GM18517 (cell line): ENCODE measurements around the gene ALX3.

Experiments used
- ATAC-seq: cut with Tn5 transposase; IDR thresholded peaks from one replicate; pipeline ENCODE4 v1.9.1; 2021; ENCODE audit warnings: mild to moderate bottlenecking, moderate library complexity; ENCODE audit not compliant: unreplicated experiment

Gene ALX3

GRCh38 chr1:110070671-110071242 lies at the start of gene ALX3:
ALX3 (minus strand) TSS chr1:110070672; CDS start chr1:110070612, 60 bp downstream.
- ATAC-seq = no peak

GRCh38 chr1:110119843-110120242 lies 49.4 kb upstream of the ALX3 start:
- no peak for ATAC-seq

GRCh38 chr1:110118636-110119396 lies 48.3 kb upstream of the ALX3 start:
- ATAC-seq = no peak

DNA sequence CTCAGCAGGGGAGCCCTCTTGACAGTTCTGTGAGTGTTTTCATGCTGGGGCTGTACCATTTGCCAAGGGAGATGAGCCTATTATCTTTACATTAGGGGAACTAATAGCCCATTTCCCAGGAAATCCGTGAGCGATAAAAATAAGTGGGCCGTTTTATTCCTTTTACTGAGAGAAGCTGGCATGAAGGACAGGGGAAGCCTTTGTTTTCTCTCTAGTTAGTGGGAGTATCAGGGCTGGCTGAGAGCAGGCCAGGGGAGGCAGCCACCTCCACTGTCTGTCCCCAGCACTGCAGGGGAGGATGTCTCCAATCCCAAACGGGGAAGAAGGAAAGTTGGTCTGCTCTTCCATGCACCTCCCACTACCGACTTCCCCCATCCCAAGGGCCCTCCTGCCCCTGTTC lies 44.3 kb upstream of the ALX3 start:
- no peak for ATAC-seq

DNA sequence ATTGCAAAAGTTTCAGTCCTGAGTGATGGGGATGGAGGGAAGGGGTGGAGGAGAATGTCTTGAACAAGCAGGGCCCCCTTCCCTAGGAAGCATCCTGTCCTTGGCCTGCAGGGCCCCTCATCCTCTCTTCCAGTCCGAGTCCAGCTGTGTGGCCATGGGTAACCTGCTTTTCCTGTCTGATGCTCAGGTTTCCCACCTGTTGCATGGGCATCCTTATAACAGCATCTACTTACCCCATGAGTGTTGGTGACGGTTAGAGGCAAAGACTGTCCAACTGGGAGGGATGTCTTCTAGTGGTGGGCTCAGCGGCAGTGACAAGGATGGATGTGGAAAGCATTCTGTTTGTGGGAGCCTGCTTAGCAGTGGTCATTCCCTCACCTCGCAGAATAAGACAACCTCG lies 43.7 kb upstream of the ALX3 start:
- no peak for ATAC-seq

DNA sequence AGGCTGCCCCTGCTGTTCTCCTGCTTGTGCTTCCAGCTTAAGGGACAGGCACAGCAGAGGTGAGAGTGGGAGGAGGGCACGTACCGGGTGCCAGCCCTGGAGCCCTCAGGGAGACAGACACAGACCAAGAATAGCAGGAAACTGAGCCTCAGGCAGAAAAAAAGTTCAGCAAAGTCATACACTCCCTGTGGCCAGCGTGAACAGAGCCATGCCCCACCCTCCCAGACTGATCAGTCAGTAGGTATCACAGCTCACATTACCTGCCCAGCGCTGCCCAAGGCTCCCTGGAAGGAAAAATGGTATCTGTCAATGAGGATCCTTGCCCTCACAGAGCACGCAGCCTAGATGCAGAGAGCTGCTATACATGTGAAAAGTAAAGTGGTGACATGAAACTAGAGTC lies 43.1 kb upstream of the ALX3 start:
- ATAC-seq = no peak

- no peak for ATAC-seq
Observed at GRCh38 chr1:110112656-110113055, 42.2 kb upstream of the ALX3 start.

DNA sequence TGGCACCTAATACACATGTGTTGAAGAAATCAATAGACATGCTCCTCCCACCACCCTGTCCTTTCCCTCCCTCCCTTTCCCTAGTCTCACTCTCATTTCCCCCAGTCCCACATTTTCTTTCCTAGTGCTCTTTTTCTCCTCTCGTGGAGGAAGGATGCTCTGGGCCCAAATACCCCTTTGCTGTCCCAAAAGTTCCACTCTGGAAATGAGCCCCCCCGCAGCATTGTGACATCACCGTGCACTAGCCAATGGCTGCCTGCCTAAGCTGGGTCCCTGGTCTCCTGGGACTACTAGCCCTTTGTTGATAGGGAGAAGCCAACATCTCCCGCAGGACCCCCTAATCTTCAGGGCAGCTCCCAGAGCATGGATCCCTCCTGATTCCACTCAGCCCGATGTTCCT lies 41.7 kb upstream of the ALX3 start, which contains the start of gene UBL4B:
Gene UBL4B, plus strand, starts transcription at position 301 of the 400 bp plus-strand sequence. Its CDS starts 92 bp downstream, at position 393.
- no peak for ATAC-seq

GRCh38 chr1:110111081-110111480 lies 40.6 kb upstream of the ALX3 start:
- ATAC-seq = no peak

DNA sequence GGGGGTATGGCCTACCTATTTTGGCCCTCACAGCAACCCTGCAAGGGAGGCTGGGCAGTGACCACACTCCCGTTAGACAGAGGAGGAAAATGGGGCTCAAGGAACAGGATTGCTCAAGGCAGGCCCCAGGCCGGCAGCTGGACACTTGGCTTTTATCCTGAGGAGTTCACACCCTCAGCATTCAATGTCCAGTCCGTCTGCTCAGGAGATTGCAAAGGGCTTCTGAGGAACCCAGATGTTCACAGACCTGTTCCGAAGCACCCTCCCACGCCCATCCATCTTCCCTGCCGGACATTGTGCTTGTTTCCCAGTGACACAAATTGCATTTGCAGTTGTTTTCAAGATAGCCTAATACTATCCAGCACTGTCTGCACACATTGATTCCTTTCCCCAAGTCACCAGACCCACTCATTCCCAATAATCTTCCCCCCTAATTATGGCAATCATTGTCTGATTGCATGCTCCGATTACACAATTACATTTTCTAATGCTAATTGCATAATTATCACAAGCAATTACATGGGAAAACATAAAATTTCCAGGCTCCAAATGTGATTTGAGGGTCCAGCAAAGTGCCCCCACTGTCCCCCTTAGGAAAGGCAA lies 37.5 kb upstream of the ALX3 start:
- ATAC-seq = no peak

GRCh38 chr1:110106013-110106941 lies 35.8 kb upstream of the ALX3 start:
- ATAC-seq = no peak

- ATAC-seq = no peak
Observed at GRCh38 chr1:110102081-110102480, 31.6 kb upstream of the ALX3 start.

DNA sequence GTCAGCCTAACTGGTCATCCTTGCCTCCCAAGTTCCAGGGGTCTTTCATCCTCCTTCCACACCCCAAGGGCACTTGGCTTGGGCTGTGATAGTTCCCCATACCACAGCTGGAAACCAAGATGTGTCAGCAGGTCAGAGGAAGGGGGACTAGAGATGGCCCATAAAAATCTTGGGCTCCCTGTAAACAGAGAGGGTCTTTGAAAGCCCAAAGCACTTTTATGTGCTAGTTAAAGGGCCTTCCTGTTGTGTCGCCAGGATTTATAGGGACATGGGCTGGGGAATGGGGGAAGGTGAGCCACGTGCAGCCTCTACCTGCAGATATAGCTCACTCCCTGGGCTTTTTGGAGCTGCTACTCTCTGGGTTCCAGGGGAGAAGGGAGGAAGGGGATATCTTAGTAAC lies 29.9 kb upstream of the ALX3 start:
- no peak for ATAC-seq

DNA sequence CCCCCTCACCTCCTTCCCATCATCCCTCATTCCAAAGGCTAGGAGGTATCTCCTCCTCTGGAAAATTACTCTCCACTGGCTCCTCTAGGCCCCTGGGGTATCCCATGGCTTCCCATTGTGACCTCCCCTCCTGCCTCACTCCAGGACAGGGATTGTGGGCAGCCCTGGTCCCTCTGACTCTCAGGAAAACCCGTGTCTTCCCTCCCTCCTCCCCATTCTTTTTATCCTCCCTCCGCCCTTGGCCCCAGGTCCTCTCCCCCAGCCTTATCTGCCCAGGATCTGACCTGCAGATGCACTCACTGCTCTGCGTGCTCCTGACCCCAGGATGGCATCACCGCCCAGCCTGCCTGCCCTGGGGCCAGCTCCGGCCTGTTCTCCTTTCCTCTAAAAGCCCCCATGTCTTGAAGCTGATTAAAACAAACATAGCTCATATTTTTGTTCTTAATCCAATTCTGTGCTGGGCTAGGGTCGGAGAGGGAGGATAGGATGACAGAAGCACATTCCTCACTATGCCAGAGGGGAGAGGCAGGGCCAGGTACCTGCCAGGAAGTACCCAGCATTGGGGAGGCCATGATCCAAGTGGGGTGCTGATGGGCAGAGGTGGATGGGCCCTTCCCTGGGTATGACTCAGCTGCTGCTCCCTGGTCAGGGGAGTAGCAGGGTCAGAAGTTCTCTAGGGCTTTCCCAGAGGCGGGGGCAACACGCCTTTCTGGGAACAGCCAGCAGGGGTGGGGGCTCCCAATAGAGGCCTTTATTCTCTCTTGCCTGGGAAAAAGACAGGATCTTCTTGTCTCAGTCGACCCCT lies 28.0 kb upstream of the ALX3 start:
- ATAC-seq = no peak

DNA sequence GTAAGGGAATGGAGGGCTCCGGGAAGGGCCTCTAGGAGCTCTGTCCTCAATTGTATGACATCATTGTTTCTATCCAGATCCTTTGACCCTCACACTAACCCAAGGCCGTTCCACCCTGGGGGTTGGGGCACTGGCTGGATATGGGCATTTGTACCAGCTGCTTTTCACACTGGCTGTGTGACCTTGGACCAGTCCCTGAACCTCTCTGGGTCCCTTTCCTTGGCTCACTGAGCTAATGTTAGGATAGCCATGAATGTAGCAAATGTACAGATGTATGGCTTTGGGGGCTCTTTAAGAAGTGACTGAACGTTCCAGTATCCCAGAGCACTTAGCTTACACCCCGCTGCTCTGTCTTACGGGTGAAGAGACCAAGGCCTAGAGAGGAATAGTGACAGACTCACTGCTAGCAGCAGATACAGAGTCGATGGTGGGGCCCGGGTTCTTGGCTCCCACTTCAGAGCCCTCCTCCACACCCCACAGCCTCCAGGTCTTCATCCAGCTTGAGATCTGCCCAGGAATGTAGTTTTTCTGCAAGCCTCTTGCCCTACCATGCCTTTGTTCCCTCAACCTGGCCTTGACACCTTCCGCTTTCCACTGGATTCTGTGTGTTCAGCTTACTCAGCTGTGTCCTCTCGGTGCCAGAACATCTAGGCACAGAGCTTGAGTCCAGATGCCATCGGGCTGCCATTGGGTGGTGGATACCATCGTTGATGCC lies 27.2 kb upstream of the ALX3 start:
- no peak for ATAC-seq

- no peak for ATAC-seq
Observed at GRCh38 chr1:110094931-110095654, 24.6 kb upstream of the ALX3 start.

- no peak for ATAC-seq
Observed at GRCh38 chr1:110092991-110093390, 22.5 kb upstream of the ALX3 start.

- ATAC-seq = no peak
Observed at GRCh38 chr1:110091791-110092190, 21.3 kb upstream of the ALX3 start.

- no peak for ATAC-seq
Observed at GRCh38 chr1:110091381-110091780, 20.9 kb upstream of the ALX3 start.
